Upper lobe of left lung (tissue), 4 donors: ENCODE results near the gene SLC25A20.

Experiments used
- EP300 ChIP-seq, 4 donors: sonication (generic); formaldehyde crosslinking; IDR thresholded peaks; one replicate each; pipeline ENCODE4 v1.5.1; 2017; ENCODE audit warnings: antibody characterized with exemption in 4 of 4, control low read depth in 2 of 4
- TF ChIP-seq, protein P1 (sequence below), 6 experiments: fragments of 450-650 bp in 4 of 6; fragments of 200-600 bp in 2 of 6; sonication (generic) in 2 of 6; IDR thresholded peaks; one replicate each; pipeline ENCODE4 v1.5.1; 2016 to 2019; ENCODE audit warnings: antibody characterized with exemption in 6 of 6

DNA sequence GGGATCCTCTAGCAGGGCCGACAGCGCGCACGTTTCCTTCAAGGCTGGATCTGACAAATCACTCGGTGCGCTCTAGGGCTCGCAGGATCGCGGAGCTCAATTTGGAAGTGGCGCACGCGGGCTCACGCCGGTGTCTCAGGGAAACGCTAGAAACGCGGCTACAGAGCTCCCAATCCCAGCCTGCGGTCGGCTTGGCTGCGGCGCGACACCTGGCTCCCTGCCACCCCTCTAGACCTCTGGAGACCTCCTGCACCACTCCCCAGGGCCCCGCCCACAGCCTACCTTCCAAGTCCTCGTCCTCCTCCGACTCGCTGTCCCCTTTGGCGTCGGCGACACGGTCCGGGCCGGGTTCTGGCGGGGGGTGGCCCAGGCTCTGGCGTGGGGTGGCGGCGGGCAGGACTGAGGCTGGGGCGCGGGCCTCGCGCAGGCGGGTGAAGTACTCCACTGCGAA, 51.6 kb downstream of the SLC25A20 start:
- no peak for TF ChIP-seq EP300 (IDR thresholded peaks at IDR 0.05)
- TF ChIP-seq, protein P1, sequence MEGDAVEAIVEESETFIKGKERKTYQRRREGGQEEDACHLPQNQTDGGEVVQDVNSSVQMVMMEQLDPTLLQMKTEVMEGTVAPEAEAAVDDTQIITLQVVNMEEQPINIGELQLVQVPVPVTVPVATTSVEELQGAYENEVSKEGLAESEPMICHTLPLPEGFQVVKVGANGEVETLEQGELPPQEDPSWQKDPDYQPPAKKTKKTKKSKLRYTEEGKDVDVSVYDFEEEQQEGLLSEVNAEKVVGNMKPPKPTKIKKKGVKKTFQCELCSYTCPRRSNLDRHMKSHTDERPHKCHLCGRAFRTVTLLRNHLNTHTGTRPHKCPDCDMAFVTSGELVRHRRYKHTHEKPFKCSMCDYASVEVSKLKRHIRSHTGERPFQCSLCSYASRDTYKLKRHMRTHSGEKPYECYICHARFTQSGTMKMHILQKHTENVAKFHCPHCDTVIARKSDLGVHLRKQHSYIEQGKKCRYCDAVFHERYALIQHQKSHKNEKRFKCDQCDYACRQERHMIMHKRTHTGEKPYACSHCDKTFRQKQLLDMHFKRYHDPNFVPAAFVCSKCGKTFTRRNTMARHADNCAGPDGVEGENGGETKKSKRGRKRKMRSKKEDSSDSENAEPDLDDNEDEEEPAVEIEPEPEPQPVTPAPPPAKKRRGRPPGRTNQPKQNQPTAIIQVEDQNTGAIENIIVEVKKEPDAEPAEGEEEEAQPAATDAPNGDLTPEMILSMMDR (IDR thresholded peaks at IDR 0.05), result no peak
